ENCODE results near the gene PPP1R3F. TPM values are rescaled to one million over a fixed set of nuclear protein-coding genes. Genes with fewer than 3 reads are reported as not detected.
"Not testable (repeated sequence)": the region's sequence is repeated elsewhere in the genome, so short reads cannot be mapped to it uniquely, and the experiment has no call there.

The PPP1R3F gene
- total and polyA plus RNA-seq, 2 experiments from 2014 or later: 6.4 to 10.2 TPM

DNA sequence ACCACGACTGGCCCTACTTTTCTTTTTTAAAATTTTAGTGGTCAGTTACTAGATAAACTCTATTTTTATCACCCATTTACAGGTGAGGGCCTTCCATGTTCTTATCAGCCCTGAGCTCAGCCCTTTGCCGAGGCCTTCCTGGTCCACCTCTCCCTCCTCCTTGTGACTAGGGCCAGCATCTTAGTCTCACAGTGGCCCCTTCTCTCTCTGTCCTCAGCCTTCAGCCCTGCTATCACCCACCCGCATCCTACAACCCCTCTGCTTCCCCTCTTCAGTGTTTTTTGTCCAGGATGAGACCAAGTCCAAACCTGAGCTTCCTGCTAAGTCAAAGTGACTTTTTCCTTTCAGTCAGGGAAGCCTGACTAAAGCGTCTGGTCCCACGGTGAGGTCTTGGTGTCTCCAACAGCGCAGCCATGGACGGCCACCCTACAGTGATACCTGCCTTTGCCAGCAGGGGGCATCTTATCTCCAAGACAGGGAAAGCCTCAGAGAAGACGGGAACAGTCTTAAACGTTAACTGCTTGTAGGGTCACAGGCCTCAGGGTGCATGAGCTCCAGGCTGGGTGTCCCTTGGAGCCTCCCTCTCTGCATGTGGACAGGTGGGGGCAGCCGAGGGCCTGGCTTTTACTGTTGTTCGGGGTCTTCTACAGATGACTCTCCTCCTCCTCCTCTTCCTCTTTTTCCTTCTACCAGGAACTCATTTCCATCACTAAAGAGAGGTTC, 22.2 kb downstream of the PPP1R3F start:
- WGBS (ENCODE audit: low lambda C conversion rate, missing lambda C conversion rate): 47% methylated on average over 11 of the region's 11 CpGs
- no peak overlapping the region for H3K27ac ChIP-seq
- H3K36me3 ChIP-seq (replicated peaks; ENCODE audit: insufficient read depth, low read depth): no peaks in the 10 kb centered on the region
- no peak overlapping the region for H3K4me2 ChIP-seq
- TF ChIP-seq CTCF (IDR thresholded peaks at IDR 0.05; ENCODE audit: poor library complexity) (peak; percentile 44), EZH2 (IDR thresholded peaks at IDR 0.05; ENCODE audit: borderline replicate concordance) (no peak)
- peak; percentile 65 for DNase-seq (ENCODE audit: low spot score)
- H3K4me1 ChIP-seq (ENCODE audit: insufficient read depth): no peaks in the 10 kb centered on the region
- H3K9me3 ChIP-seq (ENCODE audit: low read depth): no peaks in the 10 kb centered on the region
- no peak overlapping the region for H3K4me3 ChIP-seq
- no peaks in the 10 kb centered on the region for H3K27me3 ChIP-seq
- H2AFZ ChIP-seq: no peak overlapping the region
- no peaks in the 10 kb centered on the region for H3K79me2 ChIP-seq
- H4K20me1 ChIP-seq (ENCODE audit: insufficient read depth, poor library complexity, severe bottlenecking): no peaks in the 10 kb centered on the region
- H3K9me2 ChIP-seq (replicated peaks; ENCODE audit: insufficient read depth): no peaks in the 10 kb centered on the region

DNA sequence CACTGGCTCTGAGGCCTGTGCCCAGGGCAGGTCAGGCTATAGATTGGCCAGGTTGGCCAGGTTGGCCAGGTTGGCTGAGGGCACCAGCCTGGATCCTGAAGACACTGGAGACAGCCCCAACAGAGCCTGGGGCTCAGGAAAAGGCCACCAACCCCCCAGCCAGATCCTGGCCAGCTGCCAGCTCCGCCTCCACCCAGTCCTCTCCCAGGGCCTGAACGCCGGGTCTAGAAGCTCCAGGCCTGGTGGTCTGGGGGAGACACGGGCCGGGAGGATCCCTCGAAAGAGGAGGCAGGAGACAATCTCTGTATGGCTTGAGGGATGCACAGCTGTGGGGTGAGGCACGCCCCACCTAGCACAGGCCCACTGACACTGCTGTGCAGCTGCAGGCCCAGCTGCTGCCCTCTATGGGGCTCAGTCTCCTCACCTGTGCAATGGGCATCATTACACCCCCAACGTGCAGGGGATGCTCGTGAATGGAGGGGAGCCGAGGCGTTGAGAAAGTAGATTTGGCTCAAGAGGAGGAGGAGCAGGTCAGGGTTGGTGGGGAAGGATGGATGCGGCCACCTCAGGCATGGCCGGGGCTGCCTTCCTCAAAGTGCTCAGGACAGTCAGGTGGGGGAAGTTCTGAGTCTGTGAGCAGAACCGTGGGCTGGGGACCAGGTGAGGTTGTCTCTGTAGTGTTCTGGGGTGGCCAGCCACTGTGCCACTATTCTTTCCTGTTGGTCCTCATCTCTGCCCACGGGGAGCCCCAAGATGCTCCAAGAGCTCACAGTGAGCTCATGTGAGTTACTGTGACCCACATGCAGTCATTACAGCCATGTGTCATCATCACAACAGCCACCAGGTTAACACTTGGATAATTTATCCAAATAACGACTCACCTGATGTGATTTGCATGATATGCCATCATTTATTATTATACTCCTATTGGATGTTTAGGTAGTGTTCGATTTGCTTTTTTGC, 23.1 kb downstream of the PPP1R3F start:
- Histone ChIP-seq H3K36me3 (replicated peaks; ENCODE audit: insufficient read depth, low read depth) (no peaks in the 10 kb centered on the region), H3K27ac (no peak overlapping the region), H3K4me3 (no peak overlapping the region), H3K9me2 (replicated peaks; ENCODE audit: insufficient read depth) (no peaks in the 10 kb centered on the region), H3K79me2 (no peaks in the 10 kb centered on the region), H3K27me3 (no peaks in the 10 kb centered on the region), H4K20me1 (ENCODE audit: insufficient read depth, poor library complexity, severe bottlenecking) (no peaks in the 10 kb centered on the region), H3K4me2 (no peak overlapping the region), H3K4me1 (ENCODE audit: insufficient read depth) (no peaks in the 10 kb centered on the region), H3K9me3 (ENCODE audit: low read depth) (no peaks in the 10 kb centered on the region), H2AFZ (no peak overlapping the region)
- WGBS (ENCODE audit: low lambda C conversion rate, missing lambda C conversion rate): 86% methylated on average over 17 of the region's 17 CpGs
- no peak for TF ChIP-seq CTCF (IDR thresholded peaks at IDR 0.05; ENCODE audit: poor library complexity)
- no peak for TF ChIP-seq EZH2phosphoT487 (IDR thresholded peaks at IDR 0.05; ENCODE audit: low read depth, severe bottlenecking, unreplicated experiment)
- no peak for TF ChIP-seq EZH2 (IDR thresholded peaks at IDR 0.05; ENCODE audit: borderline replicate concordance)
- no peak for DNase-seq (ENCODE audit: low spot score)

- 89% methylated on average over 5 of the region's 5 CpGs for WGBS (ENCODE audit: low lambda C conversion rate, missing lambda C conversion rate)
- DNase-seq (ENCODE audit: low spot score); H2AFZ ChIP-seq; H4K20me1 ChIP-seq (ENCODE audit: insufficient read depth, poor library complexity, severe bottlenecking); H3K4me3 ChIP-seq; H3K27me3 ChIP-seq; H3K9me3 ChIP-seq (ENCODE audit: low read depth); H3K4me2 ChIP-seq; H3K9me2 ChIP-seq (replicated peaks; ENCODE audit: insufficient read depth); H3K79me2 ChIP-seq; H3K27ac ChIP-seq; H3K4me1 ChIP-seq (ENCODE audit: insufficient read depth); H3K36me3 ChIP-seq (replicated peaks; ENCODE audit: insufficient read depth, low read depth): not testable (repeated sequence)
Measured at GRCh38 chrX:49299293-49299692, 29.7 kb downstream of the PPP1R3F start.

DNA sequence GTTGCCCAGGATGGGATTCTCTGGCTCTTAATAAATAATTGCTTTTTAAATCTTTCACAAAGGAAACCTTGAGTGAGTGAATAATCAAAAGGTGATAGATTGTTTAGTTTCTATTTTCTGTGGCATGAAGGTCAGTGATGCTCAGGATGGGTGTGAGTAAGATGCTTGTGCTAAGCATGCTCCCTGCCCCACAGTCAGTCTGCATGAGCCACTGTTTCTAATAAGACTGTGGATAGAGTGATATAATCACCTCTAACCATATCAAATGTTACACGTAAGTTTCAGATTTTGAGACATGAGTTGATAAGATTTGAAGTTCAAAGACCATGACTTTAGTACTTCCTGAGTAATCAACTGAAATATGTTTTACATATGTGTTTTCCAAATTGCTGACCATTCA, 31.1 kb downstream of the PPP1R3F start:
- Histone ChIP-seq H3K36me3 (replicated peaks; ENCODE audit: insufficient read depth, low read depth) (no peaks in the 10 kb centered on the region), H3K4me2 (no peak overlapping the region), H3K27ac (no peak overlapping the region), H3K79me2 (no peaks in the 10 kb centered on the region), H3K9me2 (replicated peaks; ENCODE audit: insufficient read depth) (no peaks in the 10 kb centered on the region), H3K27me3 (no peaks in the 10 kb centered on the region), H2AFZ (no peak overlapping the region), H4K20me1 (ENCODE audit: insufficient read depth, poor library complexity, severe bottlenecking) (no peaks in the 10 kb centered on the region), H3K9me3 (ENCODE audit: low read depth) (no peaks in the 10 kb centered on the region), H3K4me1 (ENCODE audit: insufficient read depth) (no peaks in the 10 kb centered on the region), H3K4me3 (no peak overlapping the region)
- WGBS (ENCODE audit: low lambda C conversion rate, missing lambda C conversion rate): 68% methylated on average over 1 of the region's 1 CpG
- TF ChIP-seq EZH2 (IDR thresholded peaks at IDR 0.05; ENCODE audit: borderline replicate concordance): no peak
- no peak for TF ChIP-seq CTCF (IDR thresholded peaks at IDR 0.05; ENCODE audit: poor library complexity)
- no peak for TF ChIP-seq EZH2phosphoT487 (IDR thresholded peaks at IDR 0.05; ENCODE audit: low read depth, severe bottlenecking, unreplicated experiment)
- no peak for DNase-seq (ENCODE audit: low spot score)
